IPS-20b (cell line): ENCODE measurements around the gene CBS.
"Not testable (repeated sequence)": the region's sequence is repeated elsewhere in the genome, so short reads cannot be mapped to it uniquely, and the experiment has no call there.

Experiments used
- H3K27ac ChIP-seq: one replicate; pipeline ENCODE4 v1.5.1; 2013; ENCODE audit warnings: low read length
- H3K27me3 ChIP-seq: 2 replicates; pipeline ENCODE4 v1.6.1; 2013; ENCODE audit warnings: mild to moderate bottlenecking, low read length, inconsistent platforms; ENCODE audit not compliant: insufficient read depth
- H3K36me3 ChIP-seq: 2 replicates; pipeline ENCODE4 v1.6.1; 2013; ENCODE audit warnings: low read depth, mild to moderate bottlenecking, inconsistent platforms, low read length, moderate library complexity; ENCODE audit not compliant: insufficient read depth
- H3K4me1 ChIP-seq: 2 replicates; pipeline ENCODE4 v1.6.1; 2013; ENCODE audit warnings: mild to moderate bottlenecking, control low read depth, inconsistent platforms, low read length, moderate library complexity; ENCODE audit not compliant: insufficient read depth
- H3K4me3 ChIP-seq: 2 replicates; pipeline ENCODE4 v1.5.1; 2013; ENCODE audit warnings: mild to moderate bottlenecking, low read length, inconsistent platforms
- H3K9ac ChIP-seq: 2 replicates; pipeline ENCODE4 v1.6.1; 2013; ENCODE audit warnings: low read depth, mild to moderate bottlenecking, inconsistent platforms, low read length, moderate library complexity
- H3K9me3 ChIP-seq: 2 replicates; pipeline ENCODE4 v1.6.1; 2013; ENCODE audit warnings: mild to moderate bottlenecking, low read depth, low read length, inconsistent platforms; ENCODE audit not compliant: insufficient read depth

Gene CBS

GRCh38 chr21:43075170-43076022 lies at the start of gene CBS:
TSS of gene CBS (minus strand) at chr21:43075835. CDS start at chr21:43072193, 3,642 bp downstream.
- H3K36me3 ChIP-seq, H3K4me3 ChIP-seq: not testable (repeated sequence)

GRCh38 chr21:43115956-43116355 lies 40.3 kb upstream of the CBS start:
- H3K9ac ChIP-seq, H3K27ac ChIP-seq, H3K36me3 ChIP-seq, H3K4me3 ChIP-seq, H3K4me1 ChIP-seq, H3K27me3 ChIP-seq, H3K9me3 ChIP-seq: not testable (repeated sequence)

More at GRCh38 chr21:43075170-43076022, at the start of gene CBS:
- not testable (repeated sequence) for H3K27me3 ChIP-seq, H3K27ac ChIP-seq, H3K9ac ChIP-seq, H3K4me1 ChIP-seq, H3K9me3 ChIP-seq

DNA sequence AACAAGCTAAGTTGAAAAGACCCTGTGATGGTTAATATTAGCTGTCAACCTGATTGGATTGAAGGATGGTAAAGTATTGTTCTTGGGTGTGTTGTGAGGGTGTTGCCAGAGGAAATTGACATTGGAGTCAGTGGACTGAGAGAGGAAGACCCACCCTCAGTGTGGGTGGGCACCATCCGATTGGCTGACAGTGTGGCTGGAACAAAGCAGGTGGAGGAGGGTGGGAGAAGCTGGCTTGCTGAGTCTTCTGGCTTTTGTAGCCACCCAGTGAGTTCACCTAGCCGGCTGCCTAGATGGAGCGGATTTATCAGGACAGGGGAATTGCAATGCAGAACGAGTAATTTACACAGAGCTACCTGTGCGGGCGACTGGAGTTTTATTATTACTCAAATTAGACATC lies 38.8 kb upstream of the CBS start:
- not testable (repeated sequence) for H3K27me3 ChIP-seq

DNA sequence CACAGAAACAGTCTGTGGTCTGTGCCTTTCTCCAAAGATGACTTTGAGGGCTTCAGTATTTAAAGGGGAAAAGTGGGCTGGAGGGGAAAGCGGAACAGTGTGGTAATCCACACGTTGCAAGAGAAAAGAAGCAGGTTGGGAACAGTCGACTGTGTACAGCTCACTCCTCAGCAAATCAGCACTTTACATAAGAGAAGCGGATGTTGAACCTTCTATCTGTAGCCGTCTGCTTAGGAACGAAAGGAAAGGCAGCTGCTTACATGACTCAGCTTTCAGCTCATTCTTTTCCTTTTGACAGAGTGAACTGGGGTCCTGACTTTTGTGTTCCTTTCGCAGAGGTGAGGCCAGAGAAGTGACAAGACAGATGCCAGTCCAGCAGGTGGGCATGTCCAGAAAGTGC lies 33.4 kb upstream of the CBS start:
- H3K4me3 ChIP-seq, H3K4me1 ChIP-seq, H3K9ac ChIP-seq, H3K36me3 ChIP-seq, H3K27me3 ChIP-seq, H3K27ac ChIP-seq, H3K9me3 ChIP-seq: not testable (repeated sequence)

More for the DNA sequence above, 38.8 kb upstream of the CBS start:
- H3K4me3 ChIP-seq, H3K36me3 ChIP-seq, H3K9ac ChIP-seq, H3K4me1 ChIP-seq, H3K27ac ChIP-seq, H3K9me3 ChIP-seq: not testable (repeated sequence)

GRCh38 chr21:43108177-43108576 lies 32.5 kb upstream of the CBS start:
- H3K36me3 ChIP-seq, H3K9me3 ChIP-seq, H3K4me3 ChIP-seq: not testable (repeated sequence)

DNA sequence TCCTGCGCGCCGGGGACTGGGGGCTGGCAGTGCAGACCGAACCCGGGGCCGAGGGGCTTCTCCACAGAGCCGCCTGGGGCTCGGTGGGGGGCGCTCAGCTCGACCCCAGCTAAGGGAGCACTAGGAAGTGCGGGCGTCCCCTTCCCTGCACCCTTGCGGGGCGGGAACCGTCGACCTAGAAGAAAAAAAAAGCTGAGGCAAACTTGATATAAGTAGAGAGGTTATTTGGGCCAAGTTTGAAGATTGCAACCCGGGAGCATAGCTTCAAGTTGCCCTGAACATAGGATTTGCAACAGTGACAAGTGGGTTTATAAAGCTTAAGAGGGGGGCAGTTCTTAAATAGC lies 32.1 kb upstream of the CBS start:
- H3K36me3 ChIP-seq, H3K9me3 ChIP-seq, H3K9ac ChIP-seq, H3K27me3 ChIP-seq, H3K4me1 ChIP-seq, H3K27ac ChIP-seq, H3K4me3 ChIP-seq: not testable (repeated sequence)

More at GRCh38 chr21:43108177-43108576, 32.5 kb upstream of the CBS start:
- H3K4me1 ChIP-seq, H3K27me3 ChIP-seq, H3K9ac ChIP-seq, H3K27ac ChIP-seq: not testable (repeated sequence)

DNA sequence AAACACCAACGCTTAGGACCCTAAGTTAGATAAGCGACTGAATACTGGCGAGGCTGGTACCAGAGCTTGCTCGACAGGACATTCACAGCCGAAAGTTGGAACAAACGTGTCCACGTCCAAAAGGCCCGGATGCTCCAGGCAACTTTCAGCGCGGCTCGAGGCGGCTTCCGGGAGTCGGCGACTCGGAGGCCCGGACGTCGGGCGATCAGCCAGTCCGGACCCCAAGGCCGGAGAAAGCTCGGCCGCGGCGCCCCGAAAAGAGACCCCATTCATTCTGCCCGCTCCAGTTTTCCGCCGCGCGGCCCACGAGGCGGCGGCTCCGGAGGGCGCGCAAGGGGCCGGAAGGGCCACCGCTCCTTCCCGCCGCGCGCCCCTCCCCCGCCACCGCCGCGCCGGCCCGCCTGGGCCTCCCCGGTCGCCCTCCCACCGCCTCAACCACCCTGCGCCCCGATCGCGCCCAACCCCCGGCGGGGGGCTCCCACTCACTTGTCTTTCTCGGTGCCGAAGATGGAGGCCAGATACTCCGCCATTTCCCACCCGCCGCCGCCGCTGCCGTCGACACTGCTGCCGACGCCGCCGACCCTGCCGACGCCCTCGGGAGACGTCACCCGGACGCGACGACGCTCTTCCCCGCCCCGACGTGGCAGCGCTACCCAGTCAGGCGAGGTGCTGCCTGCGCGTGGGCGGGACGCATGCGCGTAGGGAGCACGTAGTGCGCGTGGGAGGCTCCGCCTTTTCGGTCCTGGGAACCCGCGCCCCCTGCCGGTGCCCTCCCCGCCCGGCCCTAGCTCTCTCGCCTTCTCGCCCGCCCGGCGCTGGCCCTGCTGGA lies 31.5 kb upstream of the CBS start, which contains the start of gene U2AF1:
Gene U2AF1 (minus strand): TSS at position 606 of the 829 bp plus-strand sequence. CDS start 76 bp downstream, at position 530.
- peak within 1 kb of the TSS; percentile 53; the same call in 1 of the 2 replicates for H3K4me3 ChIP-seq
- H3K4me1 ChIP-seq, H3K9me3 ChIP-seq, H3K27me3 ChIP-seq, H3K9ac ChIP-seq, H3K36me3 ChIP-seq, H3K27ac ChIP-seq: not testable (repeated sequence)

- H3K9ac ChIP-seq, H3K4me1 ChIP-seq, H3K27ac ChIP-seq, H3K36me3 ChIP-seq, H3K9me3 ChIP-seq, H3K27me3 ChIP-seq, H3K4me3 ChIP-seq: not testable (repeated sequence)
Observed at GRCh38 chr21:43104642-43105041, 29.0 kb upstream of the CBS start.

DNA sequence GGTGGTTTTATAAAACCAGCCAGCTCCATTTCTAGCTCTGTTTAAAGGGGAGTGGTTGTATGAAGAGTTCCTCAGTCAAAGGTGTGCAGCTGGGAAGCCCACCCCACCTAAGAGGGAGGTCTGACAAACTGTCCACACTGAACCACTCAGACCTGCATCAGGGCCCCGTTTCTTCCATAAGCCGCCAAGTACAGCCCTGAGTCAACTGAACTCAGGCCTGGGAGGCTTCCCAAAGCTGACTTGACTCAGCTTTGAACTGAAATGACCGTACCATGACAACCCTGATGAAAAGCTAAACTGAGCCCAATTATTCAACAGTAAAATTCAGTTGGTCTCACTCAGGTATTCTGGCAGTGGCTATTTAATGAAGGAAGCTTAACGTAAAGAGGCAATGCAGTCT lies 26.6 kb upstream of the CBS start:
- not testable (repeated sequence) for H3K9ac ChIP-seq, H3K9me3 ChIP-seq, H3K4me3 ChIP-seq, H3K27me3 ChIP-seq, H3K36me3 ChIP-seq, H3K27ac ChIP-seq, H3K4me1 ChIP-seq

DNA sequence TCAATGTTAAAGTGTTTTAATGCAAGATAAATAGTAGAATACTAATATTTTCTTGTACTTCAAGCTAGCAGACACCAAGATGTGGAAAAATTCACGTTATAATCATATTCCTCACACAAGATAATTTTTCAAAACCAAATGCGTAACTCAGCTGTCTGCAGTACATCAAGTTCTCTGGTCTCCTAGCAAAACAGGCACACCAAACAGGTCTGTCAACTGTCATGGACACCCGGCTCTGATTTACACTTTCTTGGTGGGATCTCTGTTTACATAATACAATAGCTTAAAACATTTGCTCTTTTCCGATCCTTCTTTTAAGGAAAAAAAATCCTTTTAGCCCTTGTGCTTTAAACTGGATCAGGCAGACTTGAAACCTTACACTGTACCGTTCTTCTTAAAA lies 26.0 kb upstream of the CBS start:
- not testable (repeated sequence) for H3K9ac ChIP-seq, H3K4me3 ChIP-seq, H3K4me1 ChIP-seq, H3K27ac ChIP-seq, H3K9me3 ChIP-seq, H3K36me3 ChIP-seq, H3K27me3 ChIP-seq

DNA sequence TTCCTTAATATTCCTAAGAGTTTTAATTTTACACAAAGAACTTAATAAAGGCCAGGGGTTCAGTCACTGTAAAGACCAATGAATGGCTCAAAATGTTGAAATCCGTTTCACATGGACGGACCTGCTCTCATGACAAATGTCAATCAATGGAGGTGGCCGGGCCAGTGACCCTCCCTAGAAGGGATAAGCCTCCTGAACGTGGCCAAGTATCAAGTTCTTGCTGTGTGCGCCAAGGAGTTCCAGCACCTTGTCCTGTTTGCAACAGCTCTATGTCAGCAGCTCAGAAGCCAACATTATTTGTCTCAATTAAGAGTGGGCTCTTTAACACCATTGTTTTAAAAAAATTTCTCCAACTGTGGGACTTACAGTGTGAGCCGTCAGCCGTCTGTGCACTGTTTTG lies 25.4 kb upstream of the CBS start:
- H3K9ac ChIP-seq, H3K36me3 ChIP-seq, H3K27me3 ChIP-seq, H3K27ac ChIP-seq, H3K4me1 ChIP-seq, H3K9me3 ChIP-seq, H3K4me3 ChIP-seq: not testable (repeated sequence)

- not testable (repeated sequence) for H3K27ac ChIP-seq, H3K27me3 ChIP-seq, H3K4me3 ChIP-seq, H3K36me3 ChIP-seq, H3K4me1 ChIP-seq, H3K9ac ChIP-seq, H3K9me3 ChIP-seq
Observed at GRCh38 chr21:43091979-43092614, 16.5 kb upstream of the CBS start.
